Glutamatergic neuron (in vitro differentiated cells): ENCODE data around the gene MPV17. TPM values are rescaled to one million over a fixed set of nuclear protein-coding genes. Genes with fewer than 3 reads are reported as not detected.

Experiments
- DNase-seq: peaks from one replicate; pipeline ENCODE4 v3.0.0; 2022
- H3K27ac Mint-ChIP-seq: one replicate; pipeline ENCODE4 v1.8.0; 2020; ENCODE audit warnings: mild to moderate bottlenecking, mixed read lengths, inconsistent platforms; ENCODE audit not compliant: unreplicated experiment
- H3K27me3 Mint-ChIP-seq: one replicate; pipeline ENCODE4 v1.8.0; 2020; ENCODE audit warnings: mild to moderate bottlenecking, moderate library complexity, mixed read lengths, inconsistent platforms; ENCODE audit not compliant: unreplicated experiment
- H3K36me3 Mint-ChIP-seq: one replicate; pipeline ENCODE4 v1.8.0; 2020; ENCODE audit warnings: mild to moderate bottlenecking, mixed read lengths, inconsistent platforms; ENCODE audit not compliant: unreplicated experiment
- H3K4me1 Mint-ChIP-seq: one replicate; pipeline ENCODE4 v1.8.0; 2020; ENCODE audit warnings: mild to moderate bottlenecking, low read depth, mixed read lengths, inconsistent platforms; ENCODE audit not compliant: unreplicated experiment
- H3K4me3 Mint-ChIP-seq: one replicate; pipeline ENCODE4 v1.8.0; 2020; ENCODE audit warnings: mild to moderate bottlenecking, mixed read lengths, inconsistent platforms; ENCODE audit not compliant: unreplicated experiment
- H3K9me3 Mint-ChIP-seq: one replicate; pipeline ENCODE4 v1.8.0; 2020; ENCODE audit warnings: mild to moderate bottlenecking, moderate library complexity, mixed read lengths, inconsistent platforms; ENCODE audit not compliant: unreplicated experiment
- total RNA-seq: library from RNA; stranded (reverse); fragmentation: NEBNext Ultra II Directional; extraction: Animal tissue kit (Norgen Biotek cat#: 25700); gene quantifications from one replicate; pipeline ENCODE4 v1.2.1, GENCODE V29; 2021; ENCODE audit not compliant: unreplicated experiment
- TF ChIP-seq, protein P1 (sequence below): fragments of 200-600 bp; sonication (generic); IDR thresholded peaks from one replicate; pipeline ENCODE4 v1.5.0; 2021; ENCODE audit not compliant: partially characterized antibody, unreplicated experiment

Gene MPV17
- total RNA-seq, 1 donor from 2014 or later = 56.6 TPM

DNA sequence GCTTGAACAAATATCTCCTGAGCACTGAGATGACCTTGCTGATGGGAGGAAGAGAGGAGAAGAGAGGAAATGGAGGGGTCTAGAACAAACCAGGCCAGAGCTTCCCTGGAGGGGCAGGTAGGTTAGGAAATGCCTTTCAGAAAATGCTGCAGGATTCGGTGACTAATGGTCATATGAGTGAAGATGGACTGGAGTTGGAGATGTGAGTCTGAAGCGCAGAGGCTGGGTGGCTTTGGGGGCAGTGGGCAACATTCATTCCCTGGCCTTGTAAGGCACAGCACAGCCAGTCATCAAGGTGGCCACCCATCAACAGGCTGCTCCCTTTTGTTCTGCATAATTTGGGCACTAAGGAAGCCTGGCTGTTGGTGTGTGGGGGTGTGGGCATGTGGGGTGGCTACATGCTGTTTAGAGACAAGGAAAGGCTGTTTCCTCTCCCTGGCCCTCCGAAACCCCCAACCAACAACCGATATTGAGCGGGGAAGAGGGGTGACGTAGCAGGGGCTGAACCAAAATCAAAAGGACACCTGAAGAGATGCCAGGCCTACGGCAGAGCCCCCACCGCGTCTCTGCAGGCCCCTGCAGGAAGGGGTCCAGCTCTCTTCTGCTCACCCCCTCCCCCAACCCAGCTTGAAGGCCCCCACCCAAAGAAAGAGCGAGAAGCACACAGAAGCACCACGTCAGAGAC is 61.5 kb downstream of the MPV17 start:
- peaks cover 32% of the 10 kb centered on the region for H3K27me3 Mint-ChIP-seq
- peaks cover 11% of the 10 kb centered on the region for H3K4me1 Mint-ChIP-seq
- H3K4me3 Mint-ChIP-seq = peak overlapping the region; percentile 82
- TF ChIP-seq, protein P1, sequence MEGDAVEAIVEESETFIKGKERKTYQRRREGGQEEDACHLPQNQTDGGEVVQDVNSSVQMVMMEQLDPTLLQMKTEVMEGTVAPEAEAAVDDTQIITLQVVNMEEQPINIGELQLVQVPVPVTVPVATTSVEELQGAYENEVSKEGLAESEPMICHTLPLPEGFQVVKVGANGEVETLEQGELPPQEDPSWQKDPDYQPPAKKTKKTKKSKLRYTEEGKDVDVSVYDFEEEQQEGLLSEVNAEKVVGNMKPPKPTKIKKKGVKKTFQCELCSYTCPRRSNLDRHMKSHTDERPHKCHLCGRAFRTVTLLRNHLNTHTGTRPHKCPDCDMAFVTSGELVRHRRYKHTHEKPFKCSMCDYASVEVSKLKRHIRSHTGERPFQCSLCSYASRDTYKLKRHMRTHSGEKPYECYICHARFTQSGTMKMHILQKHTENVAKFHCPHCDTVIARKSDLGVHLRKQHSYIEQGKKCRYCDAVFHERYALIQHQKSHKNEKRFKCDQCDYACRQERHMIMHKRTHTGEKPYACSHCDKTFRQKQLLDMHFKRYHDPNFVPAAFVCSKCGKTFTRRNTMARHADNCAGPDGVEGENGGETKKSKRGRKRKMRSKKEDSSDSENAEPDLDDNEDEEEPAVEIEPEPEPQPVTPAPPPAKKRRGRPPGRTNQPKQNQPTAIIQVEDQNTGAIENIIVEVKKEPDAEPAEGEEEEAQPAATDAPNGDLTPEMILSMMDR = no peak
- H3K36me3 Mint-ChIP-seq = peaks cover 5% of the 10 kb centered on the region
- DNase-seq = no peak
- H3K9me3 Mint-ChIP-seq = peaks cover 4% of the 10 kb centered on the region
- no peak overlapping the region for H3K27ac Mint-ChIP-seq

Other genes starting within 250 kb of the MPV17 start
- gene EMILIN1, start 244.5 kb downstream of the MPV17 start, total RNA-seq = 3.2 TPM
- gene KHK, start 236.3 kb downstream of the MPV17 start, total RNA-seq = 5.3 TPM
- 1.3 TPM for gene CGREF1, start 204.0 kb downstream of the MPV17 start, total RNA-seq
- gene ABHD1, start 199.3 kb downstream of the MPV17 start, total RNA-seq = not detected
- gene PREB, start 188.5 kb downstream of the MPV17 start, total RNA-seq = 35.5 TPM
- gene PRR30, start 183.7 kb downstream of the MPV17 start, total RNA-seq = not detected
- not detected for gene TCF23, start 174.1 kb downstream of the MPV17 start, total RNA-seq
- 58.8 TPM for gene ATRAID, start 111.1 kb downstream of the MPV17 start, total RNA-seq
- gene SLC5A6, start 110.8 kb downstream of the MPV17 start, total RNA-seq = 40.0 TPM
- gene CAD, start 105.7 kb downstream of the MPV17 start, total RNA-seq = 38.5 TPM
- gene SLC30A3, start 60.0 kb downstream of the MPV17 start, total RNA-seq = 1.3 TPM
- not detected for gene DNAJC5G, start 47.7 kb downstream of the MPV17 start, total RNA-seq
- 2.0 TPM for gene TRIM54, start 40.7 kb downstream of the MPV17 start, total RNA-seq
- 1.9 TPM for gene UCN, start 14.7 kb downstream of the MPV17 start, total RNA-seq
- 111 TPM for gene GTF3C2, start 33.7 kb upstream of the MPV17 start, total RNA-seq
- gene EIF2B4, start 47.2 kb upstream of the MPV17 start, total RNA-seq = 53.6 TPM
- gene SNX17, start 47.5 kb upstream of the MPV17 start, total RNA-seq = 72.5 TPM
- 30.2 TPM for gene ZNF513, start 57.6 kb upstream of the MPV17 start, total RNA-seq
- gene PPM1G, start 86.5 kb upstream of the MPV17 start, total RNA-seq = 84.9 TPM
- gene NRBP1, start 105.5 kb upstream of the MPV17 start, total RNA-seq = 142 TPM
- 4.2 TPM for gene KRTCAP3, start 119.3 kb upstream of the MPV17 start, total RNA-seq
- 43.6 TPM for gene IFT172, start 166.6 kb upstream of the MPV17 start, total RNA-seq
- 15.2 TPM for gene FNDC4, start 172.1 kb upstream of the MPV17 start, total RNA-seq
- 0.61 TPM for gene GCKR, start 173.7 kb upstream of the MPV17 start, total RNA-seq